CD4-positive, alpha-beta memory T cell (primary cell): ENCODE data around the gene FOXK2. TPM values are rescaled to one million over a fixed set of nuclear protein-coding genes. Genes with fewer than 3 reads are reported as not detected.

Experiments used
- CTCF ChIA-PET: fragments of 350-600 bp; sonication (Branson Sonifier 250); formaldehyde crosslinking; loops from one replicate; lab custom pipeline; 2021; ENCODE audit warnings: inconsistent platforms; ENCODE audit not compliant: partially characterized antibody; lab: Charles Lee
- POLR2A ChIA-PET: fragments of 350-600 bp; sonication (Branson Sonifier 250); formaldehyde crosslinking; loops from one replicate; lab custom pipeline; 2021; ENCODE audit not compliant: partially characterized antibody; lab: Charles Lee
- DNase-seq, 5 donors: peaks; one replicate each; pipeline versions ENCODE4 v3.0.0 to v3.0.0-alpha.2; 2020 to 2022; ENCODE audit warnings: mixed read lengths in 1 of 5
- H3K27ac ChIP-seq: one replicate; pipeline ENCODE4 v1.7.0; 2013; ENCODE audit warnings: low read depth, low read length
- H3K27me3 ChIP-seq: 2 replicates; pipeline ENCODE4 v1.7.0; 2013; ENCODE audit warnings: mild to moderate bottlenecking, low read length, moderate library complexity; ENCODE audit not compliant: insufficient read depth
- H3K36me3 ChIP-seq: 2 replicates; pipeline ENCODE4 v1.7.0; 2013; ENCODE audit warnings: mild to moderate bottlenecking, low read length, moderate library complexity; ENCODE audit not compliant: insufficient read depth
- H3K4me1 ChIP-seq: 2 replicates; pipeline ENCODE4 v1.7.0; 2013; ENCODE audit warnings: mild to moderate bottlenecking, low read length, moderate library complexity; ENCODE audit not compliant: insufficient read depth
- H3K4me3 ChIP-seq, 2 donors: one replicate each; pipeline ENCODE4 v1.7.0; 2013; ENCODE audit warnings: low read length in 2 of 2, mild to moderate bottlenecking in 1 of 2
- H3K9me3 ChIP-seq, 2 donors: one replicate each; pipeline ENCODE4 v1.7.0; 2013; ENCODE audit warnings: low read length in 2 of 2, control low read depth in 1 of 2; ENCODE audit not compliant: control insufficient read depth in 1 of 2
- H3K27ac Mint-ChIP-seq, 7 donors: one replicate each; pipeline ENCODE4 v1.8.0; 2020 to 2021; ENCODE audit warnings: mixed read lengths in 7 of 7, mild to moderate bottlenecking in 6 of 7, inconsistent platforms in 3 of 7, moderate library complexity in 3 of 7
- H3K27me3 Mint-ChIP-seq, 2 donors: one replicate each; pipeline ENCODE4 v1.8.0; 2020 to 2021; ENCODE audit warnings: mixed read lengths in 2 of 2
- H3K36me3 Mint-ChIP-seq, 2 donors: one replicate each; pipeline ENCODE4 v1.8.0; 2020 to 2021; ENCODE audit warnings: mixed read lengths in 2 of 2, inconsistent platforms in 1 of 2, mild to moderate bottlenecking in 1 of 2
- H3K4me1 Mint-ChIP-seq, 4 donors: one replicate each; pipeline ENCODE4 v1.8.0; 2020 to 2021; ENCODE audit warnings: mixed read lengths in 4 of 4, mild to moderate bottlenecking in 1 of 4
- H3K4me3 Mint-ChIP-seq, 8 donors: one replicate each; pipeline ENCODE4 v1.8.0; 2020 to 2021; ENCODE audit warnings: mixed read lengths in 8 of 8, mild to moderate bottlenecking in 7 of 8, moderate library complexity in 6 of 8, inconsistent platforms in 3 of 8
- H3K9me3 Mint-ChIP-seq, 8 donors: one replicate each; pipeline ENCODE4 v1.8.0; 2020 to 2021; ENCODE audit warnings: mixed read lengths in 8 of 8, mild to moderate bottlenecking in 5 of 8, inconsistent platforms in 3 of 8, moderate library complexity in 1 of 8
- intact Hi-C: fragments of 100-400 bp; cut with micrococcal nuclease; formaldehyde crosslinking; loops from one replicate; pipeline ENCODE4 v1.15.1; 2023
- polyA plus RNA-seq, 2 donors: library from polyadenylated mRNA; unstranded; fragments of 300-500 nt; fragmentation: Illumina TruSeq; gene quantifications; one replicate each; pipeline ENCODE4 v1.2.3, GENCODE V29; 2021
- total RNA-seq, 2 experiments: library from RNA; stranded (reverse); gene quantifications; one replicate each; pipeline ENCODE4 v1.2.3, GENCODE V29; 2021

The FOXK2 gene
- total and polyA plus RNA-seq, 4 experiments from 2014 or later, result 1.3 to 57.5 (median 29.1) TPM

DNA sequence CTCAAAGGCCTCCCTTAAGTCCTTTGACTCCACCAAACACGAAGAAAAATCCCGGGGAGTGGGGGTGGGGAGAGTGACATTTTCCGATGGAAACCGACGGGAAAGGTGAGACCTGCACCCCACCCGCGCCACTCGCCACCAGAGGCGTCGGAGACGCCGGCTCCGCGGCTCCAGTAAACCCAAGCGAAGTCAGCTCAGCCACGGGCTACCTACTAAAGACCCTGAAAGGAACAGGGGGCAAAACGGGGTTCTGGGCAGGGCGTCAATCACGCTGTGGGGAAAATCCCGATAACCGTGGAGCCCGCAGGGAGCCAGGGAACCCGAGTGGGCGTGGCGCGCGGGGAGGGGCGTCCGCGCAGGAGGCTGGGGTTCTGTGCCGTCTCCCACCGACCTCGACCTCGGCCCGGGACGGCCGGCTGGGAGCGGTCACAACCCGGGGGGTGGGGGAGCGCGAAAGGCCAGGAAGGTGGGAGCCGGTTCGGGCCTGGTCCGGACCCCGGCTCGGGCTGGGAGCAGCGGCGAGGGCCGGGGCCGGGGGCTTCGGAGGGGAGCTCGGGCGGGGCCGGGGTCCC is 128.1 kb downstream of the FOXK2 start:
- CTCF ChIA-PET, result interaction anchor here (1.2 kb wide), 1 partner anchor 14 kb away, joined by 4 read pairs; no protein-coding TSS in a partner anchor
- DNase-seq, result peak; percentile 35 to 64 (median 43)
- H3K4me1 Mint-ChIP-seq, result peaks cover 17 to 44% (median 26%) of the 10 kb centered on the region in 4 donors
- peaks cover 0 to 2% (median 0%) of the 10 kb centered on the region in 8 donors for H3K9me3 Mint-ChIP-seq
- Histone ChIP-seq H3K27me3 (no peaks in the 10 kb centered on the region), H3K36me3 (peaks cover 18% of the 10 kb centered on the region), H3K4me1 (peaks cover 30% of the 10 kb centered on the region), H3K9me3 (no peaks in the 10 kb centered on the region), H3K4me3 (peak overlapping the region; percentile 78 to 89), H3K27ac (peak overlapping the region; percentile 93)
- no peaks in the 10 kb centered on the region for H3K27me3 Mint-ChIP-seq
- POLR2A ChIA-PET, result interaction anchor here (0.7 to 1.4 kb wide), 3 partner anchors 68 to 128 kb away, joined by 3 to 4 read pairs (median 3); partner anchors contain the start of gene FOXK2
- intact Hi-C loops, result loop anchor here (1.0 to 2.0 kb wide), 4 partner anchors 51 to 229 kb away; partner anchors contain the start of genes HEXD, OGFOD3, RAB40B and TBCD
- H3K27ac Mint-ChIP-seq, result peak overlapping the region; percentile 59 to 89 (median 85)
- H3K36me3 Mint-ChIP-seq, result peaks cover 9 to 17% of the 10 kb centered on the region in 2 donors
- peak overlapping the region; percentile 79 to 89 (median 84) for H3K4me3 Mint-ChIP-seq

DNA sequence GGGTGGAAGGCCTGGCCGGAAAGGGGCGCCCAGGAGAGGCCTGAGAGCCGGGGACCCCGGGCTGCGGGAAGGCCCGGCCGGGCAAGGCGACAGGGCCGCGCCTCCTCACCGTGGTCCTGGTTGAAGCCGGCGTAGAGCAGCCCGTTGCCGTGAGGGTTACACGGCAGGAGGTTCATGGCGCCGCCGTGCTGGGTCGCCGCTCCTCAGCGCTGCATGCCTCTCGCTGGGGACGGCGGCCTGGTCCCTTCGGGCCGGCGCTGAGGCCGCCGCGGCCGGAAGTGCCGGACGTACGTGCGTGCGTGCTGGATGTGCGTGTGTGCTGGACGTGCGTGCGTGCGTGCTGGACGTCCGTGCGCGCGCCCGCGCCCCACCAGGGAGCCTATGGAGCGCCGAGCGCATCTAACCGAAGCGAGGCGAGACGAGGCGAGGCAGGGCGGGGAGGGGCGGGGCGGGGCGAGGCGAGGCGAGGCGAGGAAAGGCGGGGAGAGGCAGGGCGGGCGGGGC is 128.7 kb downstream of the FOXK2 start, which contains the start of gene WDR45B:
Gene WDR45B (minus strand): TSS at position 280 of the 504 bp plus-strand sequence. CDS start 104 bp downstream, at position 176.
- Histone ChIP-seq H3K36me3 (peaks cover 14% of the 10 kb centered on the region), H3K4me3 (peak within 1 kb of the TSS; percentile 78 to 89), H3K27me3 (no peaks in the 10 kb centered on the region), H3K27ac (peak within 1 kb of the TSS; percentile 93), H3K9me3 (no peaks in the 10 kb centered on the region), H3K4me1 (peaks cover 30% of the 10 kb centered on the region)
- no peaks in the 10 kb centered on the region for H3K27me3 Mint-ChIP-seq
- ChIA-PET POLR2A (interaction anchor here (0.7 to 1.4 kb wide), 3 partner anchors 67 to 129 kb away, joined by 3 to 4 read pairs (median 3); partner anchors contain the start of gene FOXK2), CTCF (interaction anchor here (1.2 kb wide), 1 partner anchor 15 kb away, joined by 4 read pairs; no protein-coding TSS in a partner anchor)
- peaks cover 0 to 2% (median 0%) of the 10 kb centered on the region in 8 donors for H3K9me3 Mint-ChIP-seq
- peak within 1 kb of the TSS; percentile 79 to 89 (median 84) for H3K4me3 Mint-ChIP-seq
- peaks cover 7 to 14% of the 10 kb centered on the region in 2 donors for H3K36me3 Mint-ChIP-seq
- H3K4me1 Mint-ChIP-seq, result peaks cover 15 to 41% (median 25%) of the 10 kb centered on the region in 4 donors
- DNase-seq, result peak; percentile 87 to 89 (median 88)
- peak within 1 kb of the TSS; percentile 84 to 92 (median 89) for H3K27ac Mint-ChIP-seq
- intact Hi-C loops, result loop anchor here (1.0 to 2.0 kb wide), 4 partner anchors 51 to 230 kb away; partner anchors contain the start of genes HEXD, OGFOD3, RAB40B and TBCD

DNA sequence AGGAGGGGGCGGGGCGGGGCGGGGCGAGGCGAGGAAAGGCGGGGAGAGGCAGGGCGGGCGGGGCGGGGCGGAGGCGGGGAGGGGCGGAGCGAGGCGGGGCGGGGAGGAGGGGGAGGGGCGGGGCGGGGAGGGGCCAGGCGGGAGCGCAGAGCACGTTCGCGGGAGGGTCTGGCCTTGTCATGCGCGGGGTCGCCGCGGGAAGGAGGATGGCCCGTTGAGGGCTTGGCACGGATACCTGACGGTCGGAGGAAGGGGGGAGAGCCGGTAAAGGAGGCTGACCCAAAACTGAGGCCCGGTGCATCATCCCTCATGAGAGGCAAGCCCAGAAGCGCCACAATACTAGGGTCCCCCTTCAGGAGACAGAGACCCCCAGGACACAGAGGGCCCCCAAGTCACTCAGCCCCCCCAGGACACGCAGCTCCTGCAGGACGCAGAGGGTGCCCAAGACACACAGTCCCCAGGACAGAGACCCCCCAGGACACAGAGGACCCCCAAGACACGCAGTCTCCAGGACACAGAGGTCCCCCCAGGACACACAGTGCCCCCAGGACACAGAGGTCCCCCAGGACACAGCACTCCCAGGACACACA is 129.3 kb downstream of the FOXK2 start:
- peaks cover 2 to 10% of the 10 kb centered on the region in 2 donors for H3K36me3 Mint-ChIP-seq
- H3K27ac ChIP-seq, result peak overlapping the region; percentile 7
- peaks cover 14 to 37% (median 23%) of the 10 kb centered on the region in 4 donors for H3K4me1 Mint-ChIP-seq

DNA sequence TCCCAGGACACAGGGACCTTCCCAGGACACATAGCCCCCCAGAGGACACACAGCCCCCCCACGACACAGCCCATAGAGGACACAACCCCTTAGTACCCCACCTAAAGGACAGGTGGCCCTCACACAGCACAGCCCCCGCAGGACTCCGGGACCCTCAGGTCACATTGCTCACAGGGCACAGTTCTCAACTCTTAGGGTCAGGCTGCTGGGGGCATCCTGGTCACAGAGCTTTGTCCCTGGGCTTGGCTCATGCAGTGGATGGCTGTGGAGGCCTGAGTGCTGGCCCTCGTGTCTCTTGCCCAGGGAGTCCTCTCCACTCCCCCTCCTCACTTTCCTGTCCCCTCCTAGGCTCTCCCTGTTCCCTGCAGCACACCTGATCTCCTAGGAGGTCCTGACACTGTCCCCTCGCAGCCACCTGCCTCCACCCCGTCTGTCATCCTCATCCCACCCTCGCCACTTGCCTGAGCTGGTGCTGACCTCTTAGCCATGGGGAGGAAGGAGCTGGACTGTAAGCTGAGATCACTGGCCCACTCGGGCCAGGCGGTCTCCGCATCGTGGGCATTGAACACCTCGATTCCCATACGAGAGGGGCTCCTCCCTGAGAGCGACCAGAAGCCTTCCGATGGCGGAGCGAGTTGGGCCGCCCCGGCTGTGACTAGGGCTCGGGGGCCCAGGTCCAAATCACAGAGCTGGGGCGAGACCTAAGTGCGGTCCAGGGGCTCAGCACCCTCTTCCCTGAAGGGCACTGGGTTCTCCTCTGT is 130.1 kb downstream of the FOXK2 start:
- Histone ChIP-seq H3K4me3 (no peak overlapping the region), H3K27ac (peak overlapping the region; percentile 7), H3K4me1 (peaks cover 30% of the 10 kb centered on the region), H3K9me3 (no peaks in the 10 kb centered on the region), H3K36me3 (no peaks in the 10 kb centered on the region), H3K27me3 (no peaks in the 10 kb centered on the region)
- POLR2A ChIA-PET, result interaction anchor here (1.8 kb wide), 1 partner anchor 48 kb away, joined by 4 read pairs; no protein-coding TSS in a partner anchor
- CTCF ChIA-PET, result no interaction called here
- H3K4me3 Mint-ChIP-seq, result peak overlapping the region; percentile 45 to 66 (median 56)
- no peaks in the 10 kb centered on the region for H3K27me3 Mint-ChIP-seq
- H3K27ac Mint-ChIP-seq, result peak overlapping the region; percentile 41 to 91 (median 79)
- intact Hi-C loops, result loop anchor here (2.0 kb wide), 2 partner anchors 49 to 57 kb away; partner anchors contain the start of gene RAB40B
- H3K36me3 Mint-ChIP-seq, result peaks cover 0 to 5% of the 10 kb centered on the region in 2 donors
- DNase-seq, result no peak
- peaks cover 13 to 33% (median 18%) of the 10 kb centered on the region in 4 donors for H3K4me1 Mint-ChIP-seq
- peaks cover 0 to 2% (median 0%) of the 10 kb centered on the region in 8 donors for H3K9me3 Mint-ChIP-seq

More for the DNA sequence above, 129.3 kb downstream of the FOXK2 start:
- Histone ChIP-seq H3K27me3 (no peaks in the 10 kb centered on the region), H3K9me3 (no peaks in the 10 kb centered on the region), H3K4me3 (no peak overlapping the region), H3K4me1 (peaks cover 30% of the 10 kb centered on the region), H3K36me3 (peaks cover 8% of the 10 kb centered on the region)
- POLR2A ChIA-PET, result interaction anchor here (1.8 kb wide), 1 partner anchor 49 kb away, joined by 4 read pairs; no protein-coding TSS in a partner anchor
- Mint-ChIP-seq H3K4me3 (peak overlapping the region in 6 of 8 donors; percentile 15 to 75 (median 48)), H3K27me3 (no peaks in the 10 kb centered on the region), H3K9me3 (peaks cover 0 to 2% (median 0%) of the 10 kb centered on the region in 8 donors), H3K27ac (peak overlapping the region in 3 of 7 donors; percentile 63 to 91 (median 78))
- intact Hi-C loops, result loop anchor here (1.0 to 2.0 kb wide), 4 partner anchors 50 to 231 kb away; partner anchors contain the start of genes HEXD, OGFOD3, RAB40B and TBCD
- CTCF ChIA-PET, result no interaction called here
- DNase-seq, result peak in 4 of 5 donors; percentile 36 to 67 (median 46)

DNA sequence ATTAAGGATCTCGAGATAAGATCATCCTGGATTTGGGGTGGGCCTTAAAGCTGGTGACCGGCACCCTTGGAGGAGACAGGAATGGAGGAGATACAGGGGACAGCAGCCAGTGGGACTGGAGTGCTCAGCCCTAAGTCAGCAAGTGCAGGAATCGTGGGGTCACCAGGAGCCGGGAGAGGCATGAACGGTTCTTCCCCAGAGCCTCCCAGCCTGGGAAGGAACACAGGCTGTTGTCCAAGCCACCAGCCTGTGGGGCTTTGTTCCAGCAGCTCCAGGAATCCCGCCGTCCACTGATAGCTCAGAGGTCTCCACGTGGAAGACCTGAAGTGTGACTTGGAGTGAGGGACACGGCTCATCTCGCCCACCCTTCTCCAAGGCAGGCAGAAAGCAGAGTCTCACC is 131.2 kb downstream of the FOXK2 start:
- peaks cover 24% of the 10 kb centered on the region for H3K4me1 ChIP-seq
- H3K27me3 Mint-ChIP-seq, result no peaks in the 10 kb centered on the region
- H3K4me3 ChIP-seq, result no peak overlapping the region
- ChIA-PET POLR2A (interaction anchor here (1.8 kb wide), 1 partner anchor 47 kb away, joined by 4 read pairs; no protein-coding TSS in a partner anchor), CTCF (no interaction called here)
- H3K4me3 Mint-ChIP-seq, result no peak overlapping the region
- H3K27ac ChIP-seq, result no peak overlapping the region
- H3K36me3 Mint-ChIP-seq, result peaks cover 0 to 3% of the 10 kb centered on the region in 2 donors
- H3K9me3 Mint-ChIP-seq, result peaks cover 0 to 2% (median 0%) of the 10 kb centered on the region in 8 donors
- intact Hi-C loops, result no loop called here
- peaks cover 7 to 24% (median 13%) of the 10 kb centered on the region in 4 donors for H3K4me1 Mint-ChIP-seq
- no peaks in the 10 kb centered on the region for H3K27me3 ChIP-seq
- no peaks in the 10 kb centered on the region for H3K9me3 ChIP-seq
- no peak for DNase-seq
- H3K27ac Mint-ChIP-seq, result peak overlapping the region in 3 of 7 donors; percentile 41 to 90 (median 87)
- no peaks in the 10 kb centered on the region for H3K36me3 ChIP-seq

DNA sequence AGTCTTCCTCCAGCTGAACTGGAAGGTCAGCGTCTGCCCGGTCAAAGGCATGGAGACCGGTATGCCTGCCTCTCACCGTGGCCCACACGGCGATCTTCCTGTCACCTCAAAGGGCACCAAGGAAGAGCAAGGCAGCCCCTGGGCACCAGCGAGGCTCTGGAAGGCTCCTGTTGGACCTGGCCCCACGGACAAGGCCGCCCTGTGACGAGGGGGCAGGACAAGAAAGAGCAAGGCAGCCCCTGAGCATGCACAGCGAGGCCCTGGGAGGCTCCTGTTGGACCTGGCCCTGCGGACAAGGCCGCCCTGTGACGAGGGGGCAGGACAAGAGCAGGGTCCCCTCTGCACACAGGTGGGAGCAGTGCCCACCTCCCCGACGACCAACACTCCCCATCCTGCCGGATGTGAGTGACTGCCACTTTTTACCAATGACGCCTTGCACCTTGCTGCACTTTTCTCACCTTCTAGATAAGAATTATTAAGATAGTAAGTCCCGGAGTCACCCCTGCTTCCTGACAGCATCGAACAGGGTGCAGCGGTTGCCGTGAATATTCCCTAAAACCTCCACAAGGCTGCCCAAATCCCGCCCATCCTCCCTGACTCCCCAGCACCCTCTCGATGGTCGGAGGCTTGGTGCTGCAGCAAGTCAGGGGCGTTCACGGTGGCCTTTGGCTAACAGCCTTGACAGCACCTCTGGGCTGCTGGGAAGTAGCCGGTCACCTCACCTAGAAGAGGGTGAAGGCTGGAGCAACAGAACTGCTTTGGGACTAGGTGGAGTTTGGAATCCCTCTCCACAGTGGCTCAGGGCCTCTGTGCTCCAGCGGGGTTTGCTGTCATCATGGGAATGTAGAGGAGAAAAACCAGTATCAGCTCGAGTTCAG is 134.4 kb downstream of the FOXK2 start:
- no peaks in the 10 kb centered on the region for H3K9me3 ChIP-seq
- ChIA-PET CTCF (no interaction called here), POLR2A (no interaction called here)
- Mint-ChIP-seq H3K4me3 (no peak overlapping the region), H3K27me3 (no peaks in the 10 kb centered on the region), H3K9me3 (peaks cover 0 to 2% (median 0%) of the 10 kb centered on the region in 8 donors), H3K4me1 (peaks cover 0 to 4% (median 3%) of the 10 kb centered on the region in 4 donors), H3K36me3 (peaks cover 0 to 4% of the 10 kb centered on the region in 2 donors), H3K27ac (no peak overlapping the region)
- no peaks in the 10 kb centered on the region for H3K27me3 ChIP-seq
- intact Hi-C loops, result no loop called here
- peaks cover 4% of the 10 kb centered on the region for H3K4me1 ChIP-seq
- no peak for DNase-seq
- no peaks in the 10 kb centered on the region for H3K36me3 ChIP-seq
- no peak overlapping the region for H3K4me3 ChIP-seq
- no peak overlapping the region for H3K27ac ChIP-seq
